Stimulated activated CD4-positive, alpha-beta T cell treated with anti-CD3 and anti-CD28 coated beads, Interleukin-4, amount 100 ng/mL, for 1 hour (primary cell): ENCODE data around the gene ALG12.
"Not testable (repeated sequence)": the region's sequence is repeated elsewhere in the genome, so short reads cannot be mapped to it uniquely, and the experiment has no call there.

Experiments
- DNase-seq: peaks from one replicate; pipeline ENCODE4 v3.0.0-alpha.2; 2020

ALG12 gene

DNA sequence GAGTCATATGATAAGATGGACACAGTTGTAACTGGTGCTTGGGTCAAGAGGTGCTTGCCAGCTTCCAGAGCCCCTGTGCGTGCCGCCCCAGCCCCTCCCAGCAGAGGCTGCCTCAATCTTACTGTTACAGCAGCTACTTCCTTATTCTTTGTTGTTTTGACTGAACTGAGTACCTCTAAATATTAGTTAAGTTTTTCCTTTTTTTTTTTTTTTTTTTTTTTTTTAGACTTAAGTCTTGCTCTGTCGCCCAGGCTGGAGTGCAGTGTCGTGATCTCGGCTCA, 55.8 kb downstream of the ALG12 start:
- no peak for DNase-seq

DNA sequence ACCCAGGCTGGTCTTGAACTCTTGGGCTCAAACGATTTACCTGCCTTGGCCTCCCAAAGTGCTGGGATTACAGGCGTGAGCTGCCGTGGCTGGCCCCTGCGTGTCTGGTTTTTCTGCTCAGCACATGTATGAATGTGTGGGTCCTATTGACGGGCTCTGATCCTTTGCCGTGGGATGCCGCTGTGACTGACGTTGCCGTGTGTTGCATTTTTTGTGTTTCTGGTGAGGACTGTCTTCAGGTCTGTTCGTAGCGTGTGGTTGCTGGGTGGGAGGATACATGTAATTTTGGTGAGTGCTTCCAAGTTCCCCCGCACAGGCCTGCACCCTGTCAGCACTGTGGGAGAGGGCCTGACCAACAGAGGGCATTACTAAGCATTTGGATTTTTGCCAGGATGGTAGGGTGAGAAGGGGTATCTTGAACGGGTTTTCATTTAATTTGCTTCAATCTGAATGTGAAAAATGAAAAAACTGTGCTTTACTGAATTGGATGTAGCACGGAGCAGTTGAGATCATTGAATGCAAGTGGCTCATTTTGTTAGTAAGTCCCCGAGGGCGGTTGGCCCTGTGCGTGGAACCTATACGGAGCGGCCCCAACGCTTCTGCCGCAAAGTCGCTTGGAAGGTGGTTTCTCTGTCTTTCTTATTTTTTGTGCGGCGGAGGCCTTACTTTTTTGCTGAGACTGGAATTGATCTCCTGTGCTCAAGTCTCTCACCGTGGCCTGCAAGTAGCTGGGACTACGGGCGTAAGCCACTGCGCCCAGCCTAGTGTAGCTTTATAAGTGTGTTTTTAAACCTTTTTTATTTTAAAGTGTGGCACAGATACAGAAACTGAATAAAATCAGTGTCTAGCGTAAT, 56.4 kb downstream of the ALG12 start:
- DNase-seq = no peak

DNA sequence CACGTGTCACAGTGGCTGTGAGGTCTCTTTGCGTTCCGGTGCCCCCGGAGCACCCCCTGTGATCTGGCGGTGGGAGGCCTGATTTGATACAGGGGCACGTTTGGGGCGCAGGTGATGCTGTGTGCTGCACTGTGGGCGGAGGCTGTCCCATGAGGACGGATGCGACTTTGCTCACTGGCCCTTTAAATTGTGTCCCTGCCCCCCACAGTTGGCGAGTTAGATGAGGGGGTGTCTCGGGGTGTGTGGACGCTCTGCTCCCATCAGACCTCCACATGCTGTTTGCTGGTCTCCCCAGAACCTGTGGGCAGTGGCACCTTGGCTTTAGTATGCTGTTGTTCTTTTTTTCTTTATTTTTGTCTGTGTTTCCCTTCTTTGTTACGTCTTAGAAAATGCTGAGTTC, 59.4 kb downstream of the ALG12 start:
- DNase-seq = no peak

DNA sequence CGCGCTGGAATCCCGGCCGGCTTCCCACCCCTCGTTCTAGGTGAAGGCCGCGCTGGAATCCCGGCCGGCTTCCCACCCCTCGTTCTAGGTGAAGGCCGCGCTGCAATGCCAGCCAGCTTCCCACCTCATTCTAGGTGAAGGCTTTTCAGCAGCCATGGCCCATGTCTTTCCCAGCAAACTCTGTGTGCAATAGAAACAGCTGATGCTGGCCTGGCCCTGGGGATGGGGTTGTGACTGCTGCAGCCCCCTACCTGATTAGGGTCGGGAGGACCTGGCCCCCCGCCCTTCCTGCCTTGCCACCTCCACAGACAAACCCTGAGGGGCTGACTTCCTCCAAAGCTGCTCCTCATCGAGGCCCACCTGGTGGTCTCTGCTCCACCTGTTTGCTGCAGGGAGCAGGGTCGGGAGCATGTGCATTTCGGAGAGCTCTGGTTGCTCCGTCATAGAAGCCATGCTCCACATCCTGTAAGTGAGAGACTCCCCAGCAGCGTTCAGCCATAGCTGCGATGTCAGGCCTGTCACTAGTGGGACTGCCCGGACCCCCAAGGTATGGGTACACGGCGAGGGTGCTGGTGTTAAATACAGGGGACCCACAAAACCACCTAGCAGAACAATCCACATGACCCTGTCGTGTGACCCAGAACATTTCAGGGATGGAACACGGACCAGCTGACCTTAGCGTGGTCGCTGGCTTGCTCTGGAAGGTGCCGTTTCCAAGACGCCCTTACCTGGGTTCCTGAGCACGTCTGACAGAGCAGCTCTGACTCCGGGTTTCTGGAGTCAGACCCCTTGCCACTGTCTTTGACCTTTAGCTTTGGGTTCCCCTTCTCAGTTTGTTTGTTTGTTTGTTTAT, 61.2 kb downstream of the ALG12 start:
- no peak for DNase-seq

DNA sequence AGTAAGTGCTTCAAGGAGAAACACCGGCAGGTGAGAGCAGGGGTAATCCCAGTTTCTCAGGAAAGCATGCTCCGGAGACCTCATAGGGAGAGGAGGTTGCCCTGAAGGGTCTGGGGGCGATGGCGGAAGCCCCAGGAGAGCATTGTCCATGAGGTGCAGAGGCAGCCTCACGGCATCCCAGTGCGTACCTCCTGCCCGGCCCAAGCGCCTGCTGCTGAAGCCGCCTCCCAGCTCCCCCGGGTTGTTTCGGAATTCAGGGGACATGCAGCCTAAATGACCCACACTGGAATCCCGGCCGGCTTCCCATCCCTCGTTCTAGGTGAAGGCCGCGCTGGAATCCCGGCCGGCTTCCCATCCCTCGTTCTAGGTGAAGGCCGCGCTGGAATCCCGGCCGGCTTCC, 61.9 kb downstream of the ALG12 start:
- DNase-seq = no peak

DNA sequence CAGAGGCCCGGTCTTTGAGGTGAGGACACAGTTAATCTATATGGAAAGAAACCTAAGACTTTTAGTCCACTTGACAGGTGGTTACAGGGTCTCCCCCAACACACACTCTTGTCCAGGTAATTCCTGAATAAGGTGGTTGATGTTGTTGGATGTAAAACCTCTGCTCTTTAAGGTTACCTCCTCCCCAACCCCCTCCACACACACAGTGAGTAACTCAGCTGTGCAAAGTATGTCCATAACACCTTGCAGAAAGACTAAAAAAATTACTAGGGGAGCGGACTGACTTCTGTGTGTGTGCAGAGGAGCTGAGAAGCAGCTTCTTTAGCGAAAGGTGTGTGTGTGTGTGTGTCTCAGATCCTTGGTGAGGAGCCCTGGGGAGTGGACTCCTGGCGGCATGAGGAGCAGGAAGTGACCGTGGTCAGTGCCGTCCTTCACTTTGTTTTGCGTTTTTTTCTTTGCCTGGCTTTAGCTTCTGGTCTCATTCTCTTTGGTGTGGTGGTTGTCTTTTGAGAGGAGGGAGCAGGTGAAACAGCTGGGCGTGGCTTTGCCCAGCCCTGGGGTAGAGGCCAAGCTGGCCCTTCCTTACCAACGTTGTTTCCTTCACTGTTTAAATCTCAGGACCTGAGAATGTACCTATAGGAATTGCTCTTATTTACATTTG, 62.9 kb downstream of the ALG12 start:
- no peak for DNase-seq

DNA sequence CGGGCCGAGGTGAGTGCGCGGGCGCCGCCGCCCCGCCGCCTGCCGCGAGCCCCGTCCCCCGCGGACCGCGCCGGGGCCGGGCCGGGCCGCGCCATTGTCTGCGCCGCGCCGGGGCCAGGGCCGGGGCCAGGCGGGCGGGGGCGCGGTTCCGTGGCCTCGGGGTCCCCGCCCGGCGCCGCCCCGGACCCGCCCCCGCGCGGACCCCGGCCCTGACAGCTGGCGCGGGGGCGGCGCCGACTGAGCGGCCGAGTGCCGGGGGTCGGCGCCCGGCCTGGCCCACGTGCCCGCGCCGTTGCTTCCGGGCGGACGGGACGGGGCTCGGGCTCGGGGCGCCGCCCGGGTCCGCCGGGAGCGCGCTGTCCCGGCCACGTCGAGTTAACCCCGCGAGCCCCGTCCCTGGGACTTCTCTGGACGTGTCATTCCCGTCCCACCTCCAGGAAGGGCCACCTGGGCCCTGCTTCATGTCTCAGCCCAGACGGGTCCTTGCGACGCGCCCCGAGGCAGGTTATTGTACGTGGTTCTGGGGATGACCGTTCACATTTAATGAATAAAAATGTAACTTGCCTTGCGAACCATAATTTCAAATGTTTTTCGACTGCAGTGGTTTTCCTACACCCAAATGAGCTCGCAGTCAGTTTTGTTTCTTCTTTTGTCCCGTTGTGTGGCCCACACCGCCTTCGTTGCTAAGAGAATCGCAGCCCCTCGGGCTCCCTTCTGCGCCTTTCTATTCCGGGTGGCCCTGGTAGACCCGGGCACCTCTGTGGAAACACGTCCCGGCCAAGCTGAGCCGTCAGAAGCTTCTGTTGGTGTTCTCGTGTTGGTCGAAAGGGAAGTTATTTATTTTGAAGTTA, 64.0 kb downstream of the ALG12 start:
- no peak for DNase-seq

DNA sequence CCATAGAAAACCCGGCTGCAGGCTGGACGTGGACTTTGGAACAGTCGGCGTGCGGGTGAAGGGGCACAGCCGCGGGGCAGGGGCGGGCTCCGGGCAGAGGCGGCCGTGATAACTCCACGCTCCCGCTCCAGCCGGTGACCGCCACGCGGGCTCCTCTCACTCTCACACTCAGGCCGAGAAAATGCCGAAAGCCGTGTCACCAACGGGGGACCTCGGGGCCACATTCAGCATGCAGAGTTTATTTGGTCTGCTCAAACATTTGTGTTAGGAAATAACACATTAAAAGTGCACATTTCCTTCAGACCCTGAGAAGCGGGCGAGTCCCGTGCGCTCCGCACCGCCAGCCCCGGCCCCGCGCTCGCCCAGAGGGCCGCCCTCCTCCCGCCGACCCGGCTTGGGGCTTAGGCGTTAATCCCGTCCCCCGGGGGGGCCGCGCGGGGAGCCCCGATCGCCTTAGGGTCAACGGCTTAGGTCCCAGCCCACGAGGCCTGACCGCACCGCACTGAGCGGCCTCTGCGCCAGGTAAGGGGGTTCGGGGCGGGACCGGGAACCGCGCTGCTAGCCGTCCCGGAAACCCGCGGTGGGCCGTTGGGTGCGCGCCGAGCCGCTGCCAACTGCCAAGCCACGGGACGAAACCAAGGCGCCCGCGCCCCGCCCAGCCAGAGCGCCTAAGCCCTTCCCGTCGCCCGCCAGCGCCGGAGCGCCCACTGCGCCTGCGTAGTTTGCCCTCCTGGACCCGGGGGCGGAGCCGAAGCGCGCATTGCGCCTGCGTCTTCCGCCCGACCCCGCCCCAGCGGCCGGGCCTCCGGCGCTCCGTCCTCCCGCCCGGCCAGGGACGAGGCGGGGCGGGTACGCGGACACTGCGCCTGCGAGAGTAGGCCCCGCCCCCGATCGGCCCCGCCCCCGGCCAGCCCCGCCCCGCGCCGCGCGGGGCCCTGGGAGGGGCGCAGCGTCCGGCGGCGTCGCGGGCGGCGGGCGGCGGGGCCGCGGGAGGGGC, 65.0 kb downstream of the ALG12 start, which contains the start of gene ZBED4:
Gene ZBED4 (plus strand): TSS at position 947 of the 997 bp plus-strand sequence. CDS start 29,819 bp downstream, outside the sequence.
- peak; percentile 98 for DNase-seq

DNA sequence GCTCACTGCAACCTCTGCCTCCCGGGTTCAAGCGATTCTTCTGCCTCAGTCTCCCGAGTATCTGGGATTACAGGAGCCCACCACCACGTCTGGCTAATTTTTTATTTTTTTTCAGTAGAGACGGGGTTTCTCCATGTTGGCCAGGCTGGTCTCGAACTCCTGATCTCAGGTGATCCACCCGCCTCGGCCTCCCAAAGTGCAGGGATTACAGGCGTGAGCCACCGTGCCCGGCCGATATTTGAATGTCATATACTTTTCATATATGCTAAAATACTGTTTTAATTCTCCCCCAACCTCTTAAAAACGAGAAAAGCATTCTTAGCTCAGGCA, 65.7 kb downstream of the ALG12 start:
- DNase-seq = not testable (repeated sequence)

DNA sequence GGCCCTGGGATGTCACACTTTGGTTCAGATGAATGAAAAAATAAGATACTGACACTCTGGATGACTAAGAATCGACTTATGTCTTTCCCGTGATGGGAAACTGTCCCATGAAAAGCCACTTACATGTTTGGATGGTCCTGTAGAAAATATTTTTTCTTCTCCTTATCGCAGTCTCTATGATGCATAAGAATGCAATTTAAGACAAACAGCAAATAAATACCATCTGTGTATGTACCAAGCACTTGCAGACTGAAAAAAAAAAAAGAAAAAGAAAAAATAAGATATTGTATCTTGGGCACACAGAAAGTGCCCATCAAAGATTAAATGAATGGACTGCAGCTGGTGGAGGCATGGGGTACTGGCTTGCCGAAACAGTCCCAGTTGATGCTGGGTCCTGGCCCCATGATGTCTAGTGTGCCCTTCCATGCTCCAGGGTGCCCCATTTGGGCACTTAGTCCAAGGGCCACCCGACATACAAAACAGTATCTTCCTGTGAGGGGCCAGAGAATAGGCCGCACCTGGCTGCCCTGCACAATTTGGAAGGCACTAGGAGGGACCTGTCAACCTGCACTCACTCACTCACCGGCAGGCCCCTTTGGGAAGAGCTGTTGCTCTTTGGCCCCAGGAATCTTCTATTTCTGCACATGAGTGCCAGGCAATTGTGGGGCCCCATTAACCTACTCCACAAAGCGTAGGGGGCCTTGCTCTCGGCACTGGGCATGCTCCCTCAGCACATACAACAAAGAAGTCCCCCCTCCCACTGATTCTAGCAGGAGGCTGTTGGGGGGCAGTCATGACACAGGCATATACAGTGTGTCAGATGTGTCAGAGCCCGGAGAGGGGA, 67.1 kb downstream of the ALG12 start:
- no peak for DNase-seq
